RWPE2 (cell line): ENCODE measurements around the gene GRK6.
A peak's percentile ranks its signal among the peaks of the same experiment; 100 is the strongest.

Experiments used
- ATAC-seq: fragments of 200-7000 bp; cut with Tn5 transposase; 3 replicates; pipeline ENCODE4 v1.9.1; 2021; ENCODE audit warnings: low read depth
- DNase-seq: peaks from one replicate; pipeline ENCODE4 v3.0.0-alpha.2; 2020; ENCODE audit warnings: low spot score
- H3K27ac ChIP-seq: fragments of 450-650 bp; 2 replicates; pipeline ENCODE4 v1.5.1; 2017; ENCODE audit warnings: mild to moderate bottlenecking; ENCODE audit not compliant: poor library complexity, severe bottlenecking
- H3K27me3 ChIP-seq: fragments of 250-450 bp; sonication (Bioruptor Pico); 2 replicates; pipeline ENCODE4 v1.5.1; 2021; ENCODE audit warnings: mild to moderate bottlenecking, moderate library complexity; ENCODE audit not compliant: insufficient read depth, poor library complexity, severe bottlenecking
- H3K36me3 ChIP-seq: fragments of 250-450 bp; sonication (Bioruptor Pico); 2 replicates; pipeline ENCODE4 v1.5.1; 2020; ENCODE audit warnings: low read depth, mild to moderate bottlenecking, moderate library complexity
- H3K4me1 ChIP-seq: fragments of 250-450 bp; sonication (Bioruptor Pico); 2 replicates; pipeline ENCODE4 v1.5.1; 2021; ENCODE audit warnings: mild to moderate bottlenecking, moderate library complexity; ENCODE audit not compliant: insufficient read depth, poor library complexity, severe bottlenecking
- H3K4me3 ChIP-seq: fragments of 250-450 bp; sonication (Bioruptor Pico); 2 replicates; pipeline ENCODE4 v1.5.1; 2021; ENCODE audit warnings: mild to moderate bottlenecking, moderate library complexity; ENCODE audit not compliant: severe bottlenecking
- H3K9me3 ChIP-seq: fragments of 250-450 bp; sonication (Bioruptor Pico); 2 replicates; pipeline ENCODE4 v1.5.1; 2021; ENCODE audit warnings: mild to moderate bottlenecking, moderate library complexity; ENCODE audit not compliant: severe bottlenecking
- CTCF ChIP-seq: fragments of 450-650 bp; IDR thresholded peaks from one replicate; pipeline ENCODE4 v1.5.1; 2017; ENCODE audit warnings: mild to moderate bottlenecking, moderate library complexity; ENCODE audit not compliant: poor library complexity, severe bottlenecking

The GRK6 gene

GRCh38 chr5:177446200-177447065 is 20.0 kb downstream of the GRK6 start, which contains the start of gene PRR7:
Gene PRR7 (plus strand): TSS chr5:177446814. CDS start chr5:177455068, 8,254 bp downstream.
- Histone ChIP-seq H3K27me3 (no peaks in the 10 kb centered on the region), H3K9me3 (no peaks in the 10 kb centered on the region), H3K4me1 (peaks cover 9% of the 10 kb centered on the region), H3K27ac (peak within 1 kb of the TSS; percentile 83), H3K4me3 (peak within 1 kb of the TSS; percentile 55), H3K36me3 (no peaks in the 10 kb centered on the region)
- no peak for TF ChIP-seq CTCF
- peak; percentile 77 for DNase-seq
- peak; percentile 13 for ATAC-seq

- no peaks in the 10 kb centered on the region for H3K27me3 ChIP-seq
- ATAC-seq (peak; percentile 1; the same call in 1 of the 3 replicates), DNase-seq (no peak)
- H3K4me3 ChIP-seq = peak overlapping the region; percentile 55
- peak overlapping the region; percentile 83 for H3K27ac ChIP-seq
- no peaks in the 10 kb centered on the region for H3K36me3 ChIP-seq
- H3K9me3 ChIP-seq = no peaks in the 10 kb centered on the region
- no peak for TF ChIP-seq CTCF
- H3K4me1 ChIP-seq = peaks cover 9% of the 10 kb centered on the region
Measured at GRCh38 chr5:177447066-177447610, 20.7 kb downstream of the GRK6 start.

DNA sequence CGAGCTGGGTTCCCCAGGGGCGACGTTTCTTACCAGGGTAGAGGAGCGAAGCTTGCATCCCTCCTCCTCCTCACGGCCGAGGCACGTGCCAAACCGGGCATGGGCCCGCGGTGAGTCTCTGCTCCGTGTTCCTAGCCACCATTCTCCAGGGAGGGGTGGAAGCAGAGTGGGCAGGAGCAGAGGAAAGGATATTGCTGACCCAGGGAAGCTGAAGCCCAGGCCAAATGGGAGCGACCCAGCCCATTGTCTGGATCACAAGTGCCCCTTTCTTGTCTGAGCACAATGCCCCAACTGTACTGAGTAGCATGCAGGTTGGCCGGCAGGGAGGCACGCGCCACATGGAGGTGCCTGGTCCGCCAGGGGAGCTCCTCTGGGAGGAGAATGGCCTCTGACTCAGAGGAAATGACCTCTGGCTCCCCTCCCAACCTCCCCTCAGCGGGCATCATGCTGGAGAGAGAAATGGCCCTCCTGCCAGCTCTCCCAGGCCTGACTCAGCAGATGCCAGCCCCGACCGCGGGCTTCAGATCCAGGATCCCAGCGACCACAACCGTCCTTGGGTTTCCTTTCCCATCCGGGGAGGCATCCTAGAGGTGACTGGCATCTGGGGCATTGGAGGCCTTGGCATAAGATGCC is 21.3 kb downstream of the GRK6 start:
- TF ChIP-seq CTCF = no peak
- H3K27ac ChIP-seq = peak overlapping the region; percentile 83
- H3K27me3 ChIP-seq = no peaks in the 10 kb centered on the region
- ATAC-seq (peak; percentile 65), DNase-seq (peak; percentile 96)
- H3K9me3 ChIP-seq = no peaks in the 10 kb centered on the region
- no peaks in the 10 kb centered on the region for H3K36me3 ChIP-seq
- H3K4me1 ChIP-seq = peaks cover 9% of the 10 kb centered on the region
- H3K4me3 ChIP-seq = peak overlapping the region; percentile 55

- peak overlapping the region; percentile 55 for H3K4me3 ChIP-seq
- peaks cover 9% of the 10 kb centered on the region for H3K4me1 ChIP-seq
Measured at GRCh38 chr5:177448244-177448950, 21.9 kb downstream of the GRK6 start.

More at GRCh38 chr5:177448244-177448950, 21.9 kb downstream of the GRK6 start:
- ATAC-seq (no peak), DNase-seq (no peak)
- no peak for TF ChIP-seq CTCF
- Histone ChIP-seq H3K36me3 (no peaks in the 10 kb centered on the region), H3K27me3 (no peaks in the 10 kb centered on the region), H3K9me3 (no peaks in the 10 kb centered on the region), H3K27ac (peak overlapping the region; percentile 83)
